A549 (cell line): ENCODE results near the gene CD7. TPM values are rescaled to one million over a fixed set of nuclear protein-coding genes. Genes with fewer than 3 reads are reported as not detected.

ENCODE experiments used
- ATAC-seq, 2 experiments: fragments of 200-7000 bp in 1 of 2; fragments of >200 bp in 1 of 2; cut with Nextera tagmentation in 1 of 2; cut with Tn5 transposase in 1 of 2; 3 replicates each; pipeline versions ENCODE4 v1.8.0 to v1.9.1; 2018 to 2020; ENCODE audit warnings: mild to moderate bottlenecking in 1 of 2, moderate library complexity in 1 of 2
- CTCF ChIA-PET: fragments of 300-600 bp; sonication (Branson Sonifier 250); formaldehyde crosslinking; extraction: SDS; loops from one replicate; lab custom pipeline; 2021; ENCODE audit warnings: antibody characterized with exemption, inconsistent platforms; lab: Yijun Ruan, JAX
- POLR2A ChIA-PET: fragments of 350-600 bp; formaldehyde crosslinking; extraction: SDS; loops from one replicate; lab custom pipeline; 2021; ENCODE audit warnings: antibody characterized with exemption, inconsistent platforms; lab: Yijun Ruan, JAX
- DNase-seq, 2 experiments: peaks; one replicate each; pipeline versions ENCODE4 v3.0.0 to v3.0.0-alpha.2; 2011 to 2016; ENCODE audit warnings: low read depth in 1 of 2, low spot score in 1 of 2
- FAIRE-seq: peaks from 2 replicates; lab custom pipeline; 2011; peaks lifted over from hg19 to GRCh38; lab: Jason Lieb, UNC
- H3K27ac ChIP-seq, 2 experiments: fragments of >200 bp; sonication (Bioruptor Twin); formaldehyde crosslinking; 3 replicates each; pipeline ENCODE4 v1.5.1; 2016 to 2017
- H3K4me1 ChIP-seq: fragments of >200 bp; sonication (Bioruptor Twin); formaldehyde crosslinking; 3 replicates; pipeline ENCODE4 v1.6.1; 2016
- H3K4me2 ChIP-seq: fragments of >200 bp; sonication (Bioruptor Twin); formaldehyde crosslinking; 3 replicates; pipeline ENCODE4 v1.6.1; 2016
- H3K4me3 ChIP-seq: fragments of >200 bp; sonication (Bioruptor Twin); formaldehyde crosslinking; 3 replicates; pipeline ENCODE4 v1.5.1; 2016
- H3K9me3 ChIP-seq: fragments of >200 bp; sonication (Bioruptor Twin); formaldehyde crosslinking; 3 replicates; pipeline ENCODE4 v1.6.1; 2016
- BCL3 ChIP-seq: fragments of >200 bp; sonication (Bioruptor Twin); formaldehyde crosslinking; IDR thresholded peaks from 3 replicates; pipeline ENCODE4 v1.6.1; 2016
- BHLHE40 ChIP-seq: IDR thresholded peaks from 2 replicates; pipeline ENCODE4 v1.6.1; 2012; ENCODE audit warnings: low read depth, low read length, inconsistent platforms
- CHD2 ChIP-seq: fragments of 150-350 bp; IDR thresholded peaks from 2 replicates; pipeline ENCODE4 v1.6.1; 2014; ENCODE audit warnings: low read length; ENCODE audit not compliant: partially characterized antibody
- CHD4 ChIP-seq: fragments of 200-600 bp; sonication (generic); IDR thresholded peaks from 2 replicates; pipeline ENCODE4 v1.6.1; 2016; ENCODE audit warnings: antibody characterized with exemption, mild to moderate bottlenecking, borderline replicate concordance
- CTCF ChIP-seq: fragments of >200 bp; sonication (Bioruptor Twin); formaldehyde crosslinking; IDR thresholded peaks from 3 replicates; pipeline ENCODE4 v1.5.1; 2016
- E2F6 ChIP-seq: IDR thresholded peaks from 2 replicates; pipeline ENCODE4 v1.6.1; 2012; ENCODE audit warnings: low read depth, borderline replicate concordance
- EP300 ChIP-seq, 2 experiments: fragments of >200 bp; sonication (Bioruptor Twin); formaldehyde crosslinking; IDR thresholded peaks; 2 replicates in 1 of 2; 3 replicates in 1 of 2; pipeline ENCODE4 v1.6.1; 2016 to 2017
- FOSB ChIP-seq: fragments of 250-450 bp; sonication (Bioruptor Pico); IDR thresholded peaks from 2 replicates; pipeline ENCODE4 v1.5.0; 2020; ENCODE audit warnings: mild to moderate bottlenecking, moderate library complexity
- FOSL2 ChIP-seq, 2 experiments: fragments of 450-650 bp in 1 of 2; fragments of >200 bp in 1 of 2; sonication (Bioruptor Twin) in 1 of 2; formaldehyde crosslinking; IDR thresholded peaks; 2 replicates each; pipeline versions ENCODE4 v1.5.0 to v1.6.1; 2016 to 2020; ENCODE audit warnings: mild to moderate bottlenecking in 1 of 2, moderate library complexity in 1 of 2
- HDAC2 ChIP-seq: fragments of 200-600 bp; sonication (generic); IDR thresholded peaks from 2 replicates; pipeline ENCODE4 v1.6.1; 2016
- HEYL ChIP-seq: fragments of 250-450 bp; sonication (Bioruptor Pico); IDR thresholded peaks from 2 replicates; pipeline ENCODE4 v1.8.0; 2021; ENCODE audit warnings: mild to moderate bottlenecking, moderate library complexity
- HMGXB4 ChIP-seq: fragments of 250-450 bp; sonication (Bioruptor Pico); IDR thresholded peaks from 2 replicates; pipeline ENCODE4 v1.5.0; 2021; ENCODE audit warnings: mild to moderate bottlenecking, moderate library complexity, borderline replicate concordance
- HOXA7 ChIP-seq: fragments of 250-450 bp; sonication (Bioruptor Pico); IDR thresholded peaks from 2 replicates; pipeline ENCODE4 v1.5.0; 2020; ENCODE audit warnings: mild to moderate bottlenecking, moderate library complexity
- HOXB13 ChIP-seq: fragments of 250-450 bp; sonication (Bioruptor Pico); IDR thresholded peaks from 2 replicates; pipeline ENCODE4 v1.5.0; 2020; ENCODE audit warnings: low read depth, mild to moderate bottlenecking, moderate library complexity
- HOXB5 ChIP-seq: fragments of 250-450 bp; sonication (Bioruptor Pico); IDR thresholded peaks from 2 replicates; pipeline ENCODE4 v1.5.0; 2020; ENCODE audit warnings: mild to moderate bottlenecking, moderate library complexity
- JUN ChIP-seq, 2 experiments: fragments of >200 bp; sonication (Bioruptor Twin); formaldehyde crosslinking; IDR thresholded peaks; 2 replicates in 1 of 2; 3 replicates in 1 of 2; pipeline ENCODE4 v1.6.1; 2016 to 2017
- JUNB ChIP-seq: fragments of >200 bp; sonication (Bioruptor Twin); formaldehyde crosslinking; IDR thresholded peaks from 2 replicates; pipeline ENCODE4 v1.6.1; 2016
- KDM1A ChIP-seq: fragments of 200-600 bp; sonication (generic); IDR thresholded peaks from 2 replicates; pipeline ENCODE4 v1.6.1; 2016; ENCODE audit warnings: low read depth, mild to moderate bottlenecking
- MAX ChIP-seq: IDR thresholded peaks from 2 replicates; pipeline ENCODE4 v1.6.1; 2012
- MYC ChIP-seq: IDR thresholded peaks from 2 replicates; pipeline ENCODE4 v1.6.1; 2012; ENCODE audit warnings: mild to moderate bottlenecking, inconsistent platforms, low read length, improper control_type of control experiment, borderline replicate concordance
- PBX3 ChIP-seq: IDR thresholded peaks from 2 replicates; pipeline ENCODE4 v1.6.1; 2012
- POLR2A ChIP-seq: IDR thresholded peaks from 2 replicates; pipeline ENCODE4 v1.6.1; 2012; ENCODE audit warnings: mild to moderate bottlenecking, low read length
- RCOR1 ChIP-seq: fragments of 150-350 bp; IDR thresholded peaks from 2 replicates; pipeline ENCODE4 v1.6.1; 2014; ENCODE audit warnings: antibody characterized with exemption, low read length, low read depth
- SMC3 ChIP-seq: fragments of >200 bp; sonication (Bioruptor Twin); formaldehyde crosslinking; IDR thresholded peaks from 3 replicates; pipeline ENCODE4 v1.6.1; 2018; ENCODE audit warnings: inconsistent platforms
- TFCP2L1 ChIP-seq: fragments of 250-450 bp; sonication (Bioruptor Pico); IDR thresholded peaks from 2 replicates; pipeline ENCODE4 v1.5.0; 2021; ENCODE audit warnings: mild to moderate bottlenecking
- TP53 ChIP-seq: fragments of 250-450 bp; sonication (Bioruptor Pico); IDR thresholded peaks from 2 replicates; pipeline ENCODE4 v1.5.0; 2021; ENCODE audit warnings: mild to moderate bottlenecking, moderate library complexity
- USF2 ChIP-seq: fragments of 450-650 bp; IDR thresholded peaks from 2 replicates; pipeline ENCODE4 v1.6.1; 2014; ENCODE audit warnings: antibody characterized with exemption
- ZFP36 ChIP-seq: fragments of 450-650 bp; IDR thresholded peaks from 2 replicates; pipeline ENCODE4 v1.6.1; 2014; ENCODE audit warnings: borderline replicate concordance; ENCODE audit not compliant: partially characterized antibody
- ZNF302 ChIP-seq: fragments of 250-450 bp; sonication (Bioruptor Pico); IDR thresholded peaks from 2 replicates; pipeline ENCODE4 v1.9.0; 2021; ENCODE audit warnings: inconsistent platforms, mild to moderate bottlenecking, moderate library complexity
- ZSCAN20 ChIP-seq: fragments of 250-450 bp; sonication (Bioruptor Pico); IDR thresholded peaks from 2 replicates; pipeline ENCODE4 v1.8.0; 2022; ENCODE audit warnings: mild to moderate bottlenecking, moderate library complexity
- WGBS: methylation state at CpG from one replicate; pipeline ENCODE4 v1.1.6; 2017; ENCODE audit errors: missing lambda C conversion rate; 5-methylcytosine and 5-hydroxymethylcytosine counted together
- polyA plus RNA-seq, 4 experiments: library from polyadenylated mRNA; depleted of rRNA in 3 of 4; stranded (reverse); fragments of >200 nt; fragmentation: RNase III in 1 of 4; extraction: RNeasy Plus Mini Kit Qiagen cat#74134 plus additional on column Dnase treatment in 1 of 4; gene quantifications; 2 replicates in 3 of 4; 3 replicates in 1 of 4; pipeline ENCODE4 v1.2.3, GENCODE V29; 2011 to 2017

Gene CD7
- polyA plus RNA-seq, 2 of the 4 experiments (the other 2 are of a cell fraction), result not detected

GRCh38 chr17:82338858-82339633 is 21.6 kb upstream of the CD7 start:
- Histone ChIP-seq H3K4me3 (peak overlapping the region; percentile 37), H3K27ac (peak overlapping the region; percentile 86 to 92), H3K9me3 (no peaks in the 10 kb centered on the region), H3K4me2 (peak overlapping the region; percentile 92), H3K4me1 (peaks cover 42% of the 10 kb centered on the region)
- ATAC-seq (peak; percentile 81 to 89), FAIRE-seq (peak; percentile 61), DNase-seq (peak; percentile 86 to 94)
- POLR2A ChIA-PET, result interaction anchor here (0.7 to 2.2 kb wide), 3 partner anchors 9 to 47 kb away, joined by 3 to 9 read pairs (median 6); no protein-coding TSS in a partner anchor
- CTCF ChIA-PET, result interaction anchor here (0.9 to 5.8 kb wide), 15 partner anchors 8 to 212 kb away, joined by 3 to 37 read pairs (median 5); no protein-coding TSS in a partner anchor
- 3% methylated on average over 28 of the region's 29 CpGs for WGBS
- TF ChIP-seq FOSB (CRISPR knock-in tag) (no peak), MAX (peak; percentile 95), ZFP36 (no peak), ZSCAN20 (no peak), CHD4 (no peak), HOXA7 (CRISPR knock-in tag) (no peak), TFCP2L1 (no peak), SMC3 (0 out of 3 replicates have a peak, but pooled peaks have one; percentile 7), HEYL (CRISPR knock-in tag) (no peak), HOXB13 (CRISPR knock-in tag) (peak; percentile 72; the same call in 1 of the 2 replicates), MYC (no peak; the same call in 1 of the 2 replicates), JUN (IDR thresholded peaks at IDR 0.05) (peak in 1 of 2 experiments; percentile 59; a peak in 3 of 5 replicates), CHD2 (no peak), JUNB (peak; percentile 55), BCL3 (no peak), POLR2A (peak; percentile 29; the same call in 1 of the 2 replicates), ZNF302 (no peak), KDM1A (no peak), E2F6 (peak; percentile 76; the same call in 1 of the 2 replicates), TP53 (no peak), HOXB5 (CRISPR knock-in tag) (no peak; the same call in 1 of the 2 replicates), HMGXB4 (CRISPR knock-in tag) (no peak), PBX3 (0 out of 2 replicates have a peak, but pooled peaks have one; percentile 1), BHLHE40 (peak; percentile 83), CTCF (no peak), EP300 (IDR thresholded peaks at IDR 0.05) (no peak), USF2 (no peak), HDAC2 (no peak), FOSL2 (IDR thresholded peaks at IDR 0.05) (peak; percentile 83), FOSL2 (CRISPR knock-in tag; IDR thresholded peaks at IDR 0.05) (peak; percentile 96), RCOR1 (no peak)
